Urothelium cell line (cell line): ENCODE results near the gene KIF21B.
"Not testable (repeated sequence)": the region's sequence is repeated elsewhere in the genome, so short reads cannot be mapped to it uniquely, and the experiment has no call there.

Experiments used
- DNase-seq: peaks from one replicate; pipeline ENCODE4 v3.0.0; 2011; ENCODE audit warnings: low spot score, mixed read lengths
- FAIRE-seq: peaks from 2 replicates; lab custom pipeline; 2011; peaks lifted over from hg19 to GRCh38; lab: Jason Lieb, UNC

KIF21B gene

GRCh38 chr1:200972985-200973742, 50.4 kb downstream of the KIF21B start:
- DNase-seq (no peak), FAIRE-seq (no peak)

GRCh38 chr1:200971955-200972711, 51.4 kb downstream of the KIF21B start:
- no peak for FAIRE-seq

GRCh38 chr1:200971428-200971903, 52.0 kb downstream of the KIF21B start:
- FAIRE-seq (no peak), DNase-seq (peak; percentile 20)

More at GRCh38 chr1:200971955-200972711, 51.4 kb downstream of the KIF21B start:
- DNase-seq: peak; percentile 75

GRCh38 chr1:200970771-200971427, 52.6 kb downstream of the KIF21B start:
- DNase-seq (no peak), FAIRE-seq (no peak)

GRCh38 chr1:200969726-200970561, 53.6 kb downstream of the KIF21B start:
- DNase-seq (no peak), FAIRE-seq (no peak)

GRCh38 chr1:200968469-200969410, 54.8 kb downstream of the KIF21B start:
- DNase-seq (no peak), FAIRE-seq (no peak)

GRCh38 chr1:200967693-200968468, 55.6 kb downstream of the KIF21B start:
- DNase-seq (no peak), FAIRE-seq (no peak)

GRCh38 chr1:200966934-200967333, 56.6 kb downstream of the KIF21B start:
- FAIRE-seq (no peak), DNase-seq (no peak)

GRCh38 chr1:200965111-200965805, 58.3 kb downstream of the KIF21B start:
- FAIRE-seq (no peak), DNase-seq (no peak)

GRCh38 chr1:200963888-200964287, 59.6 kb downstream of the KIF21B start:
- DNase-seq, FAIRE-seq: not testable (repeated sequence)

GRCh38 chr1:200963076-200963475, 60.4 kb downstream of the KIF21B start:
- FAIRE-seq: no peak

GRCh38 chr1:200962631-200963030, 60.9 kb downstream of the KIF21B start:
- no peak for FAIRE-seq
- no peak for DNase-seq

More at GRCh38 chr1:200963076-200963475, 60.4 kb downstream of the KIF21B start:
- no peak for DNase-seq

- not testable (repeated sequence) for FAIRE-seq, DNase-seq
These were observed 61.4 kb downstream of the KIF21B start for GRCh38 chr1:200962151-200962550.

- DNase-seq (no peak), FAIRE-seq (no peak)
These were observed 62.6 kb downstream of the KIF21B start for GRCh38 chr1:200960948-200961340.

- FAIRE-seq (no peak), DNase-seq (no peak)
These were observed 63.1 kb downstream of the KIF21B start for GRCh38 chr1:200960236-200960947.

- no peak for FAIRE-seq
These were observed 64.0 kb downstream of the KIF21B start for GRCh38 chr1:200959411-200959921.

GRCh38 chr1:200958597-200958996, 64.9 kb downstream of the KIF21B start:
- DNase-seq (no peak), FAIRE-seq (no peak)

More at GRCh38 chr1:200959411-200959921, 64.0 kb downstream of the KIF21B start:
- no peak for DNase-seq
